Right cardiac atrium (tissue), 5 donors: Measurements from ENCODE around the gene PDCD5. TPM values are rescaled to one million over a fixed set of nuclear protein-coding genes. Genes with fewer than 3 reads are reported as not detected.
"Not testable (repeated sequence)": the region's sequence is repeated elsewhere in the genome, so short reads cannot be mapped to it uniquely, and the experiment has no call there.

Experiments
- ATAC-seq, 2 donors: fragments of 200-7000 bp; cut with Tn5 transposase; one replicate each; pipeline versions ENCODE4 v1.8.0 to v1.9.1; 2020; ENCODE audit warnings: moderate library complexity in 2 of 2, mild to moderate bottlenecking in 1 of 2
- DNase-seq, 3 donors: peaks; one replicate each; pipeline ENCODE4 v3.0.0-alpha.2; 2020
- H3K27ac ChIP-seq: one replicate; pipeline ENCODE4 v1.5.1; 2013; ENCODE audit warnings: mild to moderate bottlenecking, low read length, control low read depth, moderate library complexity
- H3K27me3 ChIP-seq: one replicate; pipeline ENCODE4 v1.6.1; 2013; ENCODE audit not compliant: control insufficient read depth, insufficient read depth
- H3K4me1 ChIP-seq: one replicate; pipeline ENCODE4 v1.6.1; 2013; ENCODE audit warnings: low read length; ENCODE audit not compliant: control insufficient read depth, insufficient read depth
- H3K4me3 ChIP-seq: one replicate; pipeline ENCODE4 v1.5.1; 2013; ENCODE audit warnings: low read length, control low read depth
- H3K9me3 ChIP-seq: one replicate; pipeline ENCODE4 v1.6.1; 2013; ENCODE audit warnings: low read length; ENCODE audit not compliant: control insufficient read depth
- WGBS: extraction: QIAGEN DNeasy Blood & Tissue Kit; methylation state at CpG from one replicate; pipeline ENCODE4 v1.1.7; 2013; 5-methylcytosine and 5-hydroxymethylcytosine counted together
- intact Hi-C, 4 donors: fragments of 100-400 bp; cut with DNase I; formaldehyde crosslinking; loops; one replicate each; pipeline versions ENCODE4 v1.11.0 to v1.14.0; 2022 to 2023
- polyA plus RNA-seq: library from polyadenylated mRNA; stranded (reverse); fragments of 200-250 nt; gene quantifications from one replicate; pipeline ENCODE4 v1.2.3, GENCODE V29; 2013
- total RNA-seq, 4 donors: library from RNA; stranded (reverse); fragmentation: NEBNext Ultra II Directional; extraction: Animal tissue kit (Norgen Biotek cat#: 25700); gene quantifications; one replicate each; pipeline ENCODE4 v1.2.1, GENCODE V29; 2021
- donor health status: healthy with polysubstance abuse.
- donor health status: DM: no; HTN: yes; CAD: no.
- donor health status: DM: no; HTN: no; CAD: no.
- donor health status: DM: no; HTN: yes; CAD: no; lungs with severe emphysema.
- donor health status: DM: yes; HTN: yes; CAD: no.

Gene PDCD5
- total and polyA plus RNA-seq, 5 donors, result 113 to 254 (median 117) TPM

GRCh38 chr19:32555786-32556185 lies 25.2 kb upstream of the PDCD5 start:
- no peaks in the 10 kb centered on the region for H3K27me3 ChIP-seq

GRCh38 chr19:32558607-32559228 lies 22.3 kb upstream of the PDCD5 start:
- H3K27ac ChIP-seq, result no peak overlapping the region
- no peak for ATAC-seq
- DNase-seq, result no peak
- WGBS, result 60% methylated on average over 10 of the region's 10 CpGs
- no peaks in the 10 kb centered on the region for H3K27me3 ChIP-seq
- H3K4me1 ChIP-seq, result no peaks in the 10 kb centered on the region
- intact Hi-C loops, result no loop called here
- H3K9me3 ChIP-seq, result no peaks in the 10 kb centered on the region
- no peak overlapping the region for H3K4me3 ChIP-seq

More at GRCh38 chr19:32555786-32556185, 25.2 kb upstream of the PDCD5 start:
- Histone ChIP-seq H3K4me3 (no peak overlapping the region), H3K4me1 (no peaks in the 10 kb centered on the region), H3K9me3 (no peaks in the 10 kb centered on the region), H3K27ac (no peak overlapping the region)
- intact Hi-C loops, result no loop called here
- DNase-seq (no peak), ATAC-seq (no peak)
- 94% methylated on average over 1 of the region's 1 CpG for WGBS

DNA sequence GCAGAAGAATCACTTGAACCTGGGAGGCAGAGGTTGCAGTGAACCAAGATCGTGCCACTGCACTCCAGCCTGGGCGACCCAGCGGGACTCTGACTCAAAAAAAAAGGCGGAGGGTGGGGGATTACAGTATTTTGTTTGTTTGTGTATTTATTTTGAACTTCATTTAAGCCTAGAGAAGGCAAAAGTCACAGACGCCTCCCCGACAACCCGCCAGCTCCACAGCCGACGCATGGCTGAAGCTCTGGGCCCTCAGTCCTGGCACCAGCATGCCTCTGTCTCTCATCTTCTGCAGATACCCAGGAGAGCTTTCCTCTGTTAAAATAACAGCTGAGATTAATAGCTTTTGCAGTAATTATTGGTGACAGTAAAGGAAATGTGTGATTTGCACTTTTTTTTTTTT lies 17.2 kb upstream of the PDCD5 start:
- ATAC-seq, result no peak
- no peak overlapping the region for H3K27ac ChIP-seq

GRCh38 chr19:32566246-32566830 lies 14.7 kb upstream of the PDCD5 start:
- H3K4me3 ChIP-seq, result no peak overlapping the region
- intact Hi-C loops, result loop anchor here in 1 of 4 donors (5.0 kb wide), 1 partner anchor 234 kb away; no protein-coding TSS in a partner anchor
- H3K27ac ChIP-seq, result no peak overlapping the region
- WGBS, result 61% methylated on average over 5 of the region's 5 CpGs
- no peaks in the 10 kb centered on the region for H3K27me3 ChIP-seq
- DNase-seq (no peak), ATAC-seq (no peak)
- no peaks in the 10 kb centered on the region for H3K4me1 ChIP-seq
- no peaks in the 10 kb centered on the region for H3K9me3 ChIP-seq

More for the DNA sequence above, 17.2 kb upstream of the PDCD5 start:
- Histone ChIP-seq H3K27me3 (no peaks in the 10 kb centered on the region), H3K4me3 (no peak overlapping the region), H3K4me1 (no peaks in the 10 kb centered on the region), H3K9me3 (no peaks in the 10 kb centered on the region)
- no peak for DNase-seq
- intact Hi-C loops, result no loop called here
- WGBS, result 89% methylated on average over 9 of the region's 9 CpGs

DNA sequence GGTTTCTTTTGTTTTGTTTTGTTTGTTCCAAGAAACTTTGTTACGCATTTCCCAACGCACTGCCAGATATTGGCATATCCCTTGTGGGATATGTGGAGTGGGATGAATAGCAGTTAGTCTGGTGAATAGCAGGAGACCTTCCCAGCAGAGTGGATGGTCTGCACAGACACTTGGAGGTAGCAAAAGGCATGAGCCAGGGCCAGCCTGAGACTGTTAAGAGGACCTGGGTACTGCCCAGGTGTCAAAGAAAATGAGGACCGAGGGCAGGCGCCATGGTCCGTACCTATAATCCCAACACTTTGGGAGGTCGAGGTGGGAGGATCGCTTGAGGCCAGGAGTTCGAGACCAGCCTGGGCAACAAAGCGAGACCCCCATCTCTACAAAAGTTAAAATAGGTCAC lies 13.5 kb upstream of the PDCD5 start:
- intact Hi-C loops, result loop anchor here in 1 of 4 donors (5.0 kb wide), 1 partner anchor 235 kb away; no protein-coding TSS in a partner anchor
- ATAC-seq (no peak), DNase-seq (no peak)
- WGBS, result 89% methylated on average over 9 of the region's 9 CpGs
- Histone ChIP-seq H3K27me3 (no peaks in the 10 kb centered on the region), H3K9me3 (no peaks in the 10 kb centered on the region), H3K4me1 (no peaks in the 10 kb centered on the region), H3K27ac (no peak overlapping the region), H3K4me3 (no peak overlapping the region)

GRCh38 chr19:32570081-32570785 lies 10.8 kb upstream of the PDCD5 start:
- intact Hi-C loops, result loop anchor here in 1 of 4 donors (10.0 kb wide), 1 partner anchor 225 kb away; the partner anchor contains the start of gene ZNF507
- H3K27ac ChIP-seq, result no peak overlapping the region
- DNase-seq (peak in 2 of 3 donors; percentile 25 to 61), ATAC-seq (peak; percentile 71 to 77)
- no peaks in the 10 kb centered on the region for H3K9me3 ChIP-seq
- no peak overlapping the region for H3K4me3 ChIP-seq
- 35% methylated on average over 15 of the region's 15 CpGs for WGBS
- H3K27me3 ChIP-seq, result no peaks in the 10 kb centered on the region
- no peaks in the 10 kb centered on the region for H3K4me1 ChIP-seq

- ATAC-seq, H3K27ac ChIP-seq, H3K4me3 ChIP-seq, H3K4me1 ChIP-seq, DNase-seq, H3K27me3 ChIP-seq, H3K9me3 ChIP-seq: not testable (repeated sequence)
- intact Hi-C loops, result loop anchor here in 1 of 4 donors (10.0 kb wide), 1 partner anchor 227 kb away; the partner anchor contains the start of gene ZNF507
- 81% methylated on average over 20 of the region's 36 CpGs for WGBS
Observed at GRCh38 chr19:32571471-32572075, 9.4 kb upstream of the PDCD5 start.

DNA sequence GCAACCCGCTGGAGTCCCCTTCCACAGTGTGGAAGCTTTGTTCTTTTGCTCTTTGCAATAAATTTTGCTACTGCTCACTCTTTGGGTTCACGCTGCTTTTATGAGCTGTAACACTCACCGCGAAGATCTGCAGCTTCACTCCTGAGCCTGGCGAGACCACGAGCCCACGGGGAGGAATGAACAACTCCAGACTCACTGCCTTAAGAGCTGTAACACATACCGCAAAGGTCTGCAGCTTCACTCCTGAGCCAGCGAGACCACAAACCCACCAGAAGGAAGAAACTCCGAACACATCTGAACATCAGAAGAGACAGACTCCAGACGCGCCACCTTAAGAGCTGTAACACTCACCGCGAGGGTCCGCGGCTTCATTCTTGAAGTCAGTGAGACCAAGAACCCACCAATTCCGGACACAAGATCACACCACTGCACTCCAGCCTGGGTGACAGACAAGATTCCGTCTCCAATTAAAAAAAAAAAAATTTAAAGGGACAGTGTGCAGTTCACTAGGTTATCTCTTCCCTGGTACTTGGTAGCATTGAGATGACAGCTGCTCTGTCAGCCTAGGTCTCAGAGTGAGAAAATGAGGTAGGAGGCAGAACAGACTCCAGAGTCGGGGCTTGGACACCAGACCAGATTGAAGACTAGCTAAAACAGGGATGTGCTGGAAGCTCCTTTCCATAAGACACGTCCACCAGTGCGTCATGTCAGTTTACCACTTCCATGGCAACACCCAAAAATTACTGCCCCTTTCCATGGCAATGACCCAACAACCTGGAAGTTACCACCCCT lies 8.1 kb upstream of the PDCD5 start:
- 77% methylated on average over 21 of the region's 21 CpGs for WGBS
- H3K27ac ChIP-seq, H3K4me3 ChIP-seq, ATAC-seq, H3K9me3 ChIP-seq, H3K4me1 ChIP-seq, H3K27me3 ChIP-seq, DNase-seq: not testable (repeated sequence)
- intact Hi-C loops, result loop anchor here in 1 of 4 donors (10.0 kb wide), 1 partner anchor 228 kb away; the partner anchor contains the start of gene ZNF507

DNA sequence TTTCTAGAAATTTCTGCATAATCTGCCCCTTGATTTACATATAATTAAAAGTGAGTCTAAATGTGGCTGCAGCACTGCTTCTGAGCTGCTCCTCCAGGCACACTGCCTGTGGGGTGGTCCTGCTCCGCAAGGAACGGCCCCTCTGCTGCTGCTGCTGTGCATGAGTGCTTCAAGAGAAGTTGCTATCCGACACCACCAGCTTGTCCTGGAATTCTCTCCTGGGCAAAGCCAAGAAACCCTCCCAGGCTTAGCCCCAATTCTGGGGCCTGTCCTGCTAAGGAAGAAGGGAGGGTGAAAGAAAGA lies 7.5 kb upstream of the PDCD5 start:
- 58% methylated on average over 3 of the region's 3 CpGs for WGBS
- H3K4me3 ChIP-seq, result no peak overlapping the region
- H3K9me3 ChIP-seq, result no peaks in the 10 kb centered on the region
- H3K27ac ChIP-seq, result no peak overlapping the region
- intact Hi-C loops, result loop anchor here in 1 of 4 donors (10.0 kb wide), 1 partner anchor 229 kb away; the partner anchor contains the start of gene ZNF507
- H3K4me1 ChIP-seq, result no peaks in the 10 kb centered on the region
- no peak for ATAC-seq
- DNase-seq, result no peak
- no peaks in the 10 kb centered on the region for H3K27me3 ChIP-seq

DNA sequence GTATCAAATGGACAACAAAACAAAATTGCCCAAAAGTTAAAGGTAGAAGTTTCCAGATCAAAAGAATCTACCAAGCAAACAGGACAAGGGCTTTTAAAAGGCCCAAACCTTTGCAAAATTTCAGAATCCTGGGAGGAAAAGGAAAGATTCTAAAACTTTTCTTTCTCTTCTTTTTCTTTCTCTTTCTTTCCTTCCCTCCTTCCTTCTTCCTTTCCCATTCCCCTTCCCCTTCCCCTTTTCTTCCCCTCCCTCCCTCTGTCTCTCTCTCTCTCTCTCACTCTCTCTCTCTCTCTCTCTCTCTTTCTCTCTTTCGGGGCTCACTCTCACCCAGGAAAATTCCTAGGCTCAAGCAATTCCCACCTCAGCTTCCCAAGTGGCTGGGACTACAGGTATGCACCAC lies 4.2 kb upstream of the PDCD5 start:
- DNase-seq (no peak), ATAC-seq (no peak)
- 71% methylated on average over 1 of the region's 1 CpG for WGBS
- intact Hi-C loops, result loop anchor here in 1 of 4 donors (10.0 kb wide), 1 partner anchor 232 kb away; the partner anchor contains the start of gene ZNF507
- H3K27ac ChIP-seq, result no peak overlapping the region
- H3K4me1 ChIP-seq, result no peaks in the 10 kb centered on the region
- H3K4me3 ChIP-seq, result no peak overlapping the region
- H3K27me3 ChIP-seq, result no peaks in the 10 kb centered on the region
- no peaks in the 10 kb centered on the region for H3K9me3 ChIP-seq
